HG03060 (cell line): ENCODE data around the gene ARHGAP9.

Experiments used
- ATAC-seq: cut with Tn5 transposase; IDR thresholded peaks from one replicate; pipeline ENCODE4 v1.9.1; 2021; ENCODE audit warnings: low read depth, moderate number of reproducible peaks; ENCODE audit not compliant: unreplicated experiment

The ARHGAP9 gene

GRCh38 chr12:57461276-57461916 is 18.3 kb downstream of the ARHGAP9 start:
- no peak for ATAC-seq

GRCh38 chr12:57460841-57461275 is 18.8 kb downstream of the ARHGAP9 start:
- ATAC-seq: no peak

- ATAC-seq: no peak
Measured at GRCh38 chr12:57460468-57460784, 19.2 kb downstream of the ARHGAP9 start.

- no peak for ATAC-seq
Measured at GRCh38 chr12:57459750-57460467, 19.8 kb downstream of the ARHGAP9 start, which contains the start of gene GLI1. Gene GLI1, plus strand, starts transcription at chr12:57459785. Its CDS starts 3,907 bp downstream, at chr12:57463692.

- peak; percentile 38 for ATAC-seq
Measured at GRCh38 chr12:57459055-57459749, 20.5 kb downstream of the ARHGAP9 start.

- ATAC-seq: no peak
Measured at GRCh38 chr12:57458665-57459054, 21.0 kb downstream of the ARHGAP9 start.

- no peak for ATAC-seq
Measured at GRCh38 chr12:57456737-57457490, 22.8 kb downstream of the ARHGAP9 start.

GRCh38 chr12:57456145-57456700 is 23.4 kb downstream of the ARHGAP9 start:
- ATAC-seq: no peak

- ATAC-seq: no peak
Measured at GRCh38 chr12:57455374-57456144, 24.1 kb downstream of the ARHGAP9 start.

- ATAC-seq: no peak
Measured at GRCh38 chr12:57454566-57455373, 24.9 kb downstream of the ARHGAP9 start, which contains the start of gene INHBE. Gene INHBE, plus strand, starts transcription at chr12:57455307. Its CDS starts 230 bp downstream, at chr12:57455537.

GRCh38 chr12:57454213-57454565 is 25.5 kb downstream of the ARHGAP9 start:
- ATAC-seq: no peak

- ATAC-seq: no peak
Measured at GRCh38 chr12:57452937-57453509, 26.6 kb downstream of the ARHGAP9 start.

- ATAC-seq: no peak
Measured at GRCh38 chr12:57452181-57452936, 27.3 kb downstream of the ARHGAP9 start.

- no peak for ATAC-seq
Measured at GRCh38 chr12:57451233-57451778, 28.4 kb downstream of the ARHGAP9 start.

- no peak for ATAC-seq
Measured at GRCh38 chr12:57450057-57450456, 29.6 kb downstream of the ARHGAP9 start.

- no peak for ATAC-seq
Measured at GRCh38 chr12:57449375-57449774, 30.3 kb downstream of the ARHGAP9 start.

- no peak for ATAC-seq
Measured at GRCh38 chr12:57448669-57449068, 31.0 kb downstream of the ARHGAP9 start.
